Parathyroid adenoma (tissue), 2 donors: Measurements from ENCODE around the gene MRPL4.

ENCODE experiments used
- H2AFZ ChIP-seq: fragments of 300-600 bp; sonication (generic); one replicate; pipeline ENCODE4 v1.7.0; 2017; ENCODE audit warnings: antibody characterized with exemption, mild to moderate bottlenecking
- H3K27ac ChIP-seq: fragments of 300-600 bp; sonication (generic); one replicate; pipeline ENCODE4 v1.7.0; 2017
- H3K27me3 ChIP-seq: fragments of 300-600 bp; sonication (generic); one replicate; pipeline ENCODE4 v1.7.0; 2017; ENCODE audit warnings: low read length; ENCODE audit not compliant: control insufficient read depth, insufficient read depth
- H3K36me3 ChIP-seq: fragments of 300-600 bp; sonication (generic); one replicate; pipeline ENCODE4 v1.7.0; 2017; ENCODE audit warnings: low read length; ENCODE audit not compliant: control insufficient read depth, insufficient read depth
- H3K4me1 ChIP-seq: fragments of 300-600 bp; sonication (generic); one replicate; pipeline ENCODE4 v1.7.0; 2017; ENCODE audit warnings: control low read depth
- H3K4me2 ChIP-seq: fragments of 300-600 bp; sonication (generic); one replicate; pipeline ENCODE4 v1.7.0; 2017; ENCODE audit warnings: low read length
- H3K4me3 ChIP-seq: fragments of 300-600 bp; sonication (generic); one replicate; pipeline ENCODE4 v1.7.0; 2017; ENCODE audit warnings: low read depth, low read length
- H3K79me2 ChIP-seq: fragments of 300-600 bp; sonication (generic); one replicate; pipeline ENCODE4 v1.7.0; 2017; ENCODE audit warnings: control low read depth
- H3K9ac ChIP-seq: fragments of 300-600 bp; sonication (generic); one replicate; pipeline ENCODE4 v1.7.0; 2017; ENCODE audit warnings: mild to moderate bottlenecking
- H3K9me3 ChIP-seq: fragments of 300-600 bp; sonication (generic); one replicate; pipeline ENCODE4 v1.7.0; 2017; ENCODE audit warnings: low read length; ENCODE audit not compliant: control insufficient read depth
- CTCF ChIP-seq: fragments of 300-600 bp; sonication (generic); IDR thresholded peaks from one replicate; pipeline ENCODE4 v1.7.0; 2017; ENCODE audit warnings: antibody characterized with exemption, mild to moderate bottlenecking
- donor health status: primary hyperparathyroidism.

Gene MRPL4

DNA sequence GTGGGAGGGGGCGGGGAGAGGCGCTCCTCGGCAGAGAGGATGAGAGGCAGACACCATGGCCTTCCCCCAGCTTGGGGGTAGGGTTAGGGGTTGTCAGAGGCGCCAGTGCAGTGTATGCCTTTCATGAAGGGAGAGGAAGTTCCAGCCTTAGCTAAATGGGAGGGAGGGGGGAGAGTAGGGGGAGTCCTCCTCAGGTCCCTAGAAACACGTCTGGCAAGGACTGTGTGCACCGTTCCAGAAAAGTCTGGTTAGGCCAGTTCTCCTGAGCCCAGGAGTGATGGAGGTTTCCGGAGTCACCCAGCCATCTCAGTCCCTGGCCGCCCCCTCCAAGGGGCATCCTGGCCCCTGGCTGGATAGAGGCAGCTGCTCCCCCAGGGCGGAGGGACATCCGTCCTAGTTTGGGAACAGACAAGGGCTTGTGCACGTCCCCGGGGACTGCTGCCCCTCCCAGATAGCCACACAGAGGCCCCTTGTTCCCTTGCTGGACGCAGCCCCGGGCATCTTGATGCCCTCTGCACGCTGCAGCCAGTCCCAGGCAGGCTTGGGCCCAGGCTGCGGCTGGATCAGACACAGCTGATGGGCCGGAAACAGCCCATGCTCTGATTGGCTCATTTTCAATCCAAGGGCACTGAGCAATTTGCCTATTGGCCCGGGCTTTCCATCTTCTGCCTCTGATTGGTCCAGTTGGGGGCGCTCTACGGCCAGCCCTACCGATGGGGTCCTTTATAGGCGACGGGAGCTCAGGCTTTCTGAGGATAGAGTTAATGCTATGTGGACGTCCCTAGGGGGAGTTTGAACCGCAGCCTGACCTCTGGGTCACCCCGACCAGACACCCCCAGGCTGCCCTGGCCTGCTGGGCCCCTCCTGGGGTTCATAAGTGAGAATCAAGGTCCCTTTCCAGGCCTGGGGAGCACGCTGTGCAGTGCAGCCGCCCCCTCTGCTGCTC, 24.7 kb upstream of the MRPL4 start:
- Histone ChIP-seq H3K9ac (no peak overlapping the region), H3K4me2 (no peak overlapping the region), H3K27me3 (no peaks in the 10 kb centered on the region), H3K4me1 (peaks cover 8% of the 10 kb centered on the region), H3K9me3 (no peaks in the 10 kb centered on the region), H3K4me3 (no peak overlapping the region), H3K36me3 (no peaks in the 10 kb centered on the region), H3K79me2 (no peaks in the 10 kb centered on the region), H3K27ac (no peak overlapping the region), H2AFZ (no peak overlapping the region)
- TF ChIP-seq CTCF, result no peak

DNA sequence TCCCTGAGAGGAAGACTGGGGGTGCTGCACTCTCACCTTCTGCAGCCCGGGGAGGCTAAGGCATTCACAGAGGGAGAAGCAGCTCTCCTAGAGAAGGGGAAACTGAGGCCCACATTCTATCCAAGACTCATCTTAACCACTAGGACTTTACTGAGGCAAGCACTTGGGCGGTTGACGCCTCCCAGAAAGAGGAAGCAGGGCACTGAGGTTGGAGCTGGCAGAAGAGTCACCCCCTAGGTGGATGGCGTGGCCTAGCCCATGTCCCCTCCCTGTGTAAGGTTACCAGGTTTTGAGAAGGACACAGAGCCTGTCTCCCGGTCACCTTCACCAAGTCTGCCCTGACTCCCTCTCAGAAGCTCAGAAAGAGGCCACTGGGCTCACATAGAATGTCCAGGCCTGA, 23.6 kb upstream of the MRPL4 start:
- Histone ChIP-seq H3K27ac (no peak overlapping the region), H3K9ac (no peak overlapping the region), H3K4me2 (no peak overlapping the region), H3K4me1 (peaks cover 8% of the 10 kb centered on the region), H3K79me2 (no peaks in the 10 kb centered on the region), H3K27me3 (no peaks in the 10 kb centered on the region), H3K4me3 (no peak overlapping the region), H3K9me3 (no peaks in the 10 kb centered on the region), H3K36me3 (no peaks in the 10 kb centered on the region), H2AFZ (no peak overlapping the region)
- no peak for TF ChIP-seq CTCF

- H3K27ac ChIP-seq, result no peak overlapping the region
- TF ChIP-seq CTCF, result peak; percentile 42
- H3K4me1 ChIP-seq, result peaks cover 8% of the 10 kb centered on the region
- H3K27me3 ChIP-seq, result no peaks in the 10 kb centered on the region
- H3K9me3 ChIP-seq, result no peaks in the 10 kb centered on the region
- H3K9ac ChIP-seq, result no peak overlapping the region
- H3K36me3 ChIP-seq, result no peaks in the 10 kb centered on the region
- no peak overlapping the region for H3K4me3 ChIP-seq
- H3K4me2 ChIP-seq, result no peak overlapping the region
- H3K79me2 ChIP-seq, result no peaks in the 10 kb centered on the region
- no peak overlapping the region for H2AFZ ChIP-seq
These were observed 23.1 kb upstream of the MRPL4 start for GRCh38 chr19:10228920-10229319.

- no peaks in the 10 kb centered on the region for H3K36me3 ChIP-seq
- no peak for TF ChIP-seq CTCF
- peak overlapping the region; percentile 90 for H3K4me3 ChIP-seq
- peak overlapping the region; percentile 78 for H3K9ac ChIP-seq
- no peaks in the 10 kb centered on the region for H3K79me2 ChIP-seq
- peak overlapping the region; percentile 52 for H3K27ac ChIP-seq
- H2AFZ ChIP-seq, result peak overlapping the region; percentile 92
- H3K9me3 ChIP-seq, result no peaks in the 10 kb centered on the region
- peaks cover 8% of the 10 kb centered on the region for H3K4me1 ChIP-seq
- peak overlapping the region; percentile 91 for H3K4me2 ChIP-seq
- no peaks in the 10 kb centered on the region for H3K27me3 ChIP-seq
These were observed 21.7 kb upstream of the MRPL4 start for GRCh38 chr19:10230173-10230860.
